Stimulated activated CD4-positive, alpha-beta T cell treated with anti-CD3 and anti-CD28 coated beads, TNF-alpha, amount 100 ng/mL, for 24 hours (primary cell): Measurements from ENCODE around the gene RNASE13.
"Not testable (repeated sequence)": the region's sequence is repeated elsewhere in the genome, so short reads cannot be mapped to it uniquely, and the experiment has no call there.

ENCODE experiments used
- DNase-seq, 3 experiments: peaks; one replicate each; pipeline ENCODE4 v3.0.0-alpha.2; 2020; ENCODE audit warnings: low read depth in 3 of 3

Gene RNASE13

DNA sequence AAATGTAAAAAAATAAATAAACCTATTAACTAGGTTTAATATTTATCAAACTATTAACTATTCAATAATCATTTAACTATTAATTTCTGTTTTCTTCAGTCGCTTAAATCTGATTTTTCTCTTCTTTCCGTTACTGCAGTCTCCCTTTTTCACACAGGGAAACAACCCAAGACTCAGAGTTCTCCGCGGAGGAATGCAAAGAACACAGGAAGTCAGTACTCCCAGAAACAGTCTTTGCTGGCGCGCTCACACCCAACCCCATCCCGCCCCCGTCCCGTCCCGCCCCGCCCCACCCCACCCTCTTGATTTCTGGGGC lies 45.2 kb downstream of the RNASE13 start:
- DNase-seq, result no peak

DNA sequence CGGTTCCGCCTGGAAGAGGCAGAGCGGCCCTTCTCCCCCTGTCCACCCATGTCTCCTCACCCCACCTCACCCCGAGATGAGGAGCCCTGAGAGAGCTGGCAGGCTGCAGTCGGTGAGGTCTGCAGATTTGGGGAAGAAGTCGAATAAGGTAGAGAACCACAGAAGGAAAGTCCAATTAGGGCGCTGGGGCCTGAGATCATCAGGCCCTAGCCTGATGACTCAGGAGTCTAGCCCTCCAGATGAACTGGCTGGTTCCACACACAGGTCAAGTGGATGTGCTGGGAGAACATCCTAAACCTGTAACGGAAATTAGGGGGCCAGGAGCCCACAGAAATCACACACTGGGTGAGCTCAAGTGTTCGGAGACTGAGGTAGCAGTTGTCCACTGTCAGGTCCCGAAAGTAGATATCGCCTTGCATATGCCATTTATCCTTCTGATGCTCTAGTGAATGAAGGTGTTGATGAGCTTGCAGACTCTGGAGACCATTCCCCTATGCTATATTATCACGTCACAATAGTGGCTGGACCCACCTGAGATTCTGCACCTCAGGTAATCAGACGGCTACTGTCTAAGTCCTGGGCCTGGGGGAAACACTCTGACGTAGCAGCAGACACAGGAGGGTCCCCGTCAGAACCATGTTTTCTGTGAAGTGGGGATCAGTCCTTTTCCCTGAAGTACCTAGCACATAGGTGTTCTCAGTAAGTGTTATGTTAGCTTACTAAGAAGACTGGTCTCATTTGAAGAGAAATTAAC lies 45.7 kb downstream of the RNASE13 start:
- no peak for DNase-seq

DNA sequence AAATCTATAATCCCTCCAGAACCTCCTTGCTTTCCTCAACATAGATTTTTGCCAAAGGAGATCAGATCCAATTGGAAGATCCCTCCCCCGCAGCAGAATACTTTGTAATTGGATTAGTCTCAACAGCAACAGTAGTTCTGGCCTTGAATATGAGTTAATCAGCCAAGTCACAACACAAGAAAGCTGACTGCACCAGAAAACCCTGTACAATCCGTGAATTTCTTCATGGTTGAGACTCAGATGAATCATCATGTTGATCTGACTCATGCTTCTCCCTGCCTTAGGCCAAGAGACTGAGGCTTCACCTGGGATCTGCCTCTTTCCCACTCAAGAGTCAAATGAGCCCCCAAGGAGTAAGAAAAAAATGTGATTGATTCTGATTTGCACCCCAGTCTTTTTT lies 47.8 kb downstream of the RNASE13 start:
- no peak for DNase-seq

DNA sequence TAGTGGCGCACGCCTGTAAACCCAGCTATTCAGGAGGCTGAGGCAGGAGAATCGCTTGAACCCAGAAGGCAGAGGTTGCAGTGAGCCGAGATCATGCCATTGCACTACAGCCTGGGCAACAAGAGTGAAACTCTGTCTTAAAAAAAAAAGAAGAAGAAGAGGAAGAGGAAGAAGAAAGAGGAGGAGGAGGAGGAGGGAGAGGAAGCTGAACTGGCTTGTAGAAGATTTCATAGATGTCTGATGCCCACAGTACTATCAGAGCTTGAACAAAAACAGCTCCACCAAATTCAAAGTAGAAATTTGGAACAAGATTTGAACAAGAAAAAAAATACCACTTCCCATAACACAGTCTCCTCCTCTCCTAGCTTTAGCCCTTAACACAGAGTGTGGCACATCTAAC lies 49.0 kb downstream of the RNASE13 start:
- DNase-seq, result not testable (repeated sequence)
